GM12865 (cell line): ENCODE data around the gene TELO2.

Experiments used
- DNase-seq: peaks from one replicate; pipeline ENCODE4 v3.0.0; 2010; ENCODE audit warnings: low read depth
- H3K4me3 ChIP-seq: 2 replicates; pipeline ENCODE4 v1.5.1; 2011; ENCODE audit warnings: mild to moderate bottlenecking, low read depth, low read length, control low read depth
- CTCF ChIP-seq: IDR thresholded peaks from 2 replicates; pipeline ENCODE4 v1.5.1; 2011; ENCODE audit warnings: low read length, control low read depth, low read depth, inconsistent platforms; ENCODE audit not compliant: insufficient read depth; ENCODE audit errors: missing control alignments

Gene TELO2

GRCh38 chr16:1451702-1452392 lies 41.3 kb upstream of the TELO2 start:
- H3K4me3 ChIP-seq: no peak overlapping the region
- DNase-seq: no peak
- TF ChIP-seq CTCF: no peak

GRCh38 chr16:1452530-1452929 lies 40.6 kb upstream of the TELO2 start:
- H3K4me3 ChIP-seq: no peak overlapping the region
- no peak for DNase-seq
- TF ChIP-seq CTCF: no peak

GRCh38 chr16:1453316-1453715 lies 39.8 kb upstream of the TELO2 start:
- H3K4me3 ChIP-seq: no peak overlapping the region
- no peak for DNase-seq
- no peak for TF ChIP-seq CTCF

DNA sequence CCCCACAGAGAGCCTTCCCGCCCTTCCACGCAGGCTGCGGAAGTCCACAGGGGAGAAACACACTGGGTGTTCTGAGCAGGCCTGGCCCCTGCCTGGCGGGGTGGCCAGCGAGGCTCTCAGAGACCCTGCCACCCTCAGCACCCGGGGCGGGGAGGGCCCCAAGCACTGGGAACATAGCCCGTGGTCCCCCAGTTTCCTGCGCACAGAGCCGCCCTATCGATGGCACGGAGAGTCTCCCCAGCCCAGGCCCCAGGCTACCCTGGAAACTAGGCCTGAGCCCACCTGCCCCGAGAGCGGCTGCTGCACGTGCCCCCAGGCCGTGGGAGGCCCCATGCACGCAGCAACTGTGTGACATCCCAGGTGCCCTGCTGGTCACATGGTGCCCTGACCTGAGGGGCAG lies 38.6 kb upstream of the TELO2 start:
- H3K4me3 ChIP-seq: no peak overlapping the region
- TF ChIP-seq CTCF: no peak

GRCh38 chr16:1455190-1456171 lies 37.7 kb upstream of the TELO2 start:
- DNase-seq: no peak
- H3K4me3 ChIP-seq: no peak overlapping the region
- TF ChIP-seq CTCF: no peak

More for the DNA sequence above, 38.6 kb upstream of the TELO2 start:
- DNase-seq: no peak

DNA sequence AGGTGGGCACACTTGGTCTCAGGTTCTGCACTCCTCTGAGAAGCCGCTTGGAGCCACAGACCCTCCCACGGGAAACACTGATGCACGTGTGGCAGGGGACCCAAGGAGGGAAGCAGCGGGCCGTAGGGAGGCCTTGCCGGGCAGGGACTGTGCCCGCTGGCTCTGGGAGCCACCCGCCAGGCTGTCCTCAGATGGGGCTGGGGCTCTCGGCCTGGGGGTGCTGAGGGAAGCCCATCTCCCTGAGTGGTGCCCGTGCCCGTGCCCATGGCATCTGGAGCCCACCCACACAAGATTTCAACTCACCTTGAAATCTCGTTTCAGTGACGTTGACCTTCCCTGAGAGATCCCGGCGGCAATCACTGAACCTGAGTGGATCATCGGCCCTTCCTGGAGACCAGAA lies 36.2 kb upstream of the TELO2 start:
- no peak for TF ChIP-seq CTCF
- H3K4me3 ChIP-seq: no peak overlapping the region
- no peak for DNase-seq
